DMS53 treated with DMSO at 0.1 percent for 48 hours (cell line): ENCODE measurements around the gene LYPLAL1.

Experiments
- DNase-seq: peaks from one replicate; lab custom pipeline; 2025; ENCODE audit not compliant: unreplicated experiment; lab: John Stamatoyannopoulos, UW

Gene LYPLAL1

DNA sequence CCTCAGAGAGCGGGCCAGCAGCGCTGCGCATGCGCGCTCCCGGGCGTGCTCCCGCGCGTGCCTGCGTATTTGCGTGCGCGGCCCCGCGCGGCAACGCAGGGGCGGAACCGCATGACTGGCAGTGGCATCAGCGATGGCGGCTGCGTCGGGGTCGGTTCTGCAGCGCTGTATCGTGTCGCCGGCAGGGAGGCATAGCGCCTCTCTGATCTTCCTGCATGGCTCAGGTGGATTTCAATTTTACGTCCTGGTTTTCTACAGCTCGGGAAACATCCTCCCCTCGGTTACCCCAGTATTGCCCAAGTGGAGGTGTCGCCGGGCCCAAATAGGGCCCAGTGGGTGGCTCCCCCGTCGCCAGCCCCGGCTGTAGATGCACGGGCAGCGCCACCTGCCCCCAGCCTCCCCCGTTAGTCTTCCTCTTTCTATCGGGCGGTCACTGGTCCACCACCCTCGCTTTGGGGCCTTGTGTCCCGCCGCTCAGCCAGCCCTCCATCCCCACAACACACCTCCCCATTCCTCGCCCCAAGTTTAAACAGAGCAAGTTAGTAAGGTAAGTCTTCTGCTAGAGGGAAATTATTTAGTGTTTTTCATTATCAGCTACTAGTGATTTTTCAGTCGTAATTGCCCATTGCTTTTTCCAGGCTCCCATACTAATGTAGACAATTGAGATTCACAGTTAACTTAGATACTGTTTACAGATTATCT, at the start of gene LYPLAL1:
Gene LYPLAL1 (plus strand): TSS at position 121 of the 702 bp plus-strand sequence. CDS start 13 bp downstream, at position 134.
- DNase-seq, result peak; percentile 91

DNA sequence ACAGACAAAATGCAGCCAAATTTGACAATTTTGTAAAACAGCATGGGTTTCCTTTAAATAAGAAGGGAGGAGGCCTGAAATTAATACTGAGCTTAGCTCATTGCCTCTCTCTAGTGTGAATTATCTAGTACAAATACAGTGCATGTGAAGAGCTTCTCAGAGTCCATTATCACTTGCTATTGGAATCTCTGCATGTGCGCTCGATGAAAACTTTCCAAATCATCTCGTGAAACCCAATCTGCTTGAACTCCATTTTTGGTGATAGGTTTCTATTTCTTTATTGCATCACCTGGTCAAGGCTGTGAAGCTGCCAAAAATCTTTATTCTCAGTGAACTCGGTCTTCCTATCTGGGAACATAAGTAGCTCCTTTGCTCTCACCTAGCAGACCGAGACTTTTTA, 49.5 kb upstream of the LYPLAL1 start:
- DNase-seq, result no peak

DNA sequence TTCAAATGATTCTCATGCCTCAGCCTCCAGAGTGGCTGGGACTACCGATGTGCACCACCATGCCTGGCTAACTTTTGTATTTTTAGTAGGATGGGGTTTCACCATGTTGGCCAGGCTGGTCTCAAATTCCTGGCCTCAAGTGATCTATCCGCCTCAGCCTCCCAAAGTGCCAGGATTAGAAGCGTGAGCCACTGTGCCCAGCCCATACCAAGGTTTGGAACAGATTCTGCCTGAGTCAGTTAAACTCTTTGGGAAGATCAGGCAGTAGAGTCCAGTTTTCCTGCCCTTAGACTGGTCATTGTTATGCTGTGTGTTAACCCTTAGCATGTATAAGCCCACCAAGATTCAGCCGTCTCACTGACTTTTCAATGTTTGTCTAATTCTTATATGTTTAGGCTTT, 48.3 kb upstream of the LYPLAL1 start:
- no peak for DNase-seq

DNA sequence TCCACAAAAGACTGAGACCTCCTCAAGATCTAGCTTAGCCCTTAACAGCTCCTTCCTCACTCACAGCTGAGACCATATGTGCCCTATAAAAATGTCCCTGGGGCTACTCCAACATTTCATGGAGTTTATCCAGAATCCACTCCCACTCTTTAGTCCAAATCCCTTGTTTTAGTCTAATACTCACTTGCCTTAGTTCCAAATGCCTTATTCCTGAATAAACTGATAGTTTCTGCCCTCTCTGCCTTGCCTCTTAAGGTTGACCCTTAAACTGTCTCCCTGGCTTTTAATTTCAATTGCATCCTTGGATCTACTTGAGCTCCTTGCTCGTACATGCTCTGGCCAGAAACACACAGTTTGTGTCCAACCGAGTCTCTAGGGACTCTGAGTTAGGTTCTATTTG, 47.3 kb upstream of the LYPLAL1 start:
- DNase-seq, result no peak

DNA sequence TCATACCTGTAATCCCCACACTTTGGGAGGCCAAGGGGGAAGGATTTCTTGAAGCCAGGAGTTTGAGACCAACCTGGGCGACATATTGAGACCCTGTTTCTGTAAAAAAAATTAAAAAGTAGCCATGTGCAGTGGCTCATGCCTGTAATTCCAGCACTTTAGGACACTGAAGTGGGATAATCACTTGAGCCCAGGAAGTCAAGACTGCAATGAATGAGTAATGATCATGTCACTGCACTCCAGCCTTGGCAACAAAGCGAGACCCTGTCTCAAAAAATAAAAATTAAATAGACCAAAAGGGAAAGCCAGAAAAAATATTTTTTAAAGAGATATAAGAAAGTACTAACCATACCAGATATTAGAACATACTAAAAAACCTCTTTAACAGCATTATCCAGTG, 44.7 kb upstream of the LYPLAL1 start:
- DNase-seq, result no peak

DNA sequence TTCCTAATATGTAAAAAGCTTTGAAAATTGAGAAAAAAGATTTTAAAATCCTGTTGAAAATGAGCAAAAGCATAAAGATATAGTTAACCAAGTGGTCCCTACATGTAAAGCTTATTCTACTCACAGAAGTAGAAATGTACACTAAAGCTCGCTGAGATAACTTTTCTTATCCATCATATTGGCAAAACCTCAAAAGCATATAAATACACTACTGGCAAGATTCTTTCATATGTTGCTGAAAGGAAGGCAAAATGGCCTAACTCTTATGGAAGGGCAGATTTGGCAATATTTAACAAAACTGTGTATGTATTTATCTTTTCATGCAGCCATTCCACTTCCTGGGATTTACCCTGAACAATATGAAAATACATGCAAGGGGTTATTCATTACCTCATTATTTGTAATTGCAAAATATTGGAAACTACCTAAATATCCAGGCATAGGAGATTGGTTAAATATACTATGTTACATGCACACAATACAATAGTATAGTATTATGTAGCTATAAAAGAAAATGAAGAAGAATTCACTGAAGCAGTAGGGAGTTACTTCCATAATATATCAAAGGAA, 43.2 kb upstream of the LYPLAL1 start:
- no peak for DNase-seq

DNA sequence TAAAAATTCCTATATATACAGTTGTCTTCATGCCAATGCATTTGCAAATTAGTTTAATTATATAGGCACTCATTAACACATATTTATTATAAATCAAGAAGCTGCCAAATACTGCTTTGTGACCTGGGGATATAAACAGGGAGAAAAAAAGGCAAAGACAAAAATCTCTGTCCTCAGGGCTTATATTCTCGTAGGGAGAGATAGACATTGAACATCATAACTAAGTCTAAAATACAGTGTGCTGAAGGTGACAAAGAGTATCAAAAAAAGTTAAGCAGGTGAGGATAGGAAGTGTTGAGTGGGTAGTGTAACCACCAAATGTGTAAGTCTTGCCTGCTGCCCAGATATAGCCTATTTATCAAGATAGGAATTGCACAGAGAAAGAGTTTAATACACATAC, 40.7 kb upstream of the LYPLAL1 start:
- DNase-seq, result no peak

DNA sequence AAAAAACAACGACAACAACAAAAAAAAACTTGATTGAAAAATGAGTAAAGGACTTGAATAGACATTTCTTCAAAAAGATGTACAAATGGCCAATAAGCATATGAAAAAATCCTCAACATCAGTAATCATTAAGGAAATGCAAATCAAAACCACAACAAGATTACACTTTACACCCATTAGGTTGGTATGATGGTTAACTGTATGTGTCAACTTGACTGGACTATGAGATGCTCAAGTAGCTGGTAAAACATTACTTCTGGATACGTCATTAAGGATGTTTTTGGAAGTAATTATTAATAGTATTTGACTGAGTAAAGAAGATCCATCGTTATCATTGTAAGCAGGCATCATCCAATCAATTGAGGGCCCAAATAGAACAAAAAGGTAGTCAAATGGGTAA, 34.9 kb upstream of the LYPLAL1 start:
- no peak for DNase-seq

DNA sequence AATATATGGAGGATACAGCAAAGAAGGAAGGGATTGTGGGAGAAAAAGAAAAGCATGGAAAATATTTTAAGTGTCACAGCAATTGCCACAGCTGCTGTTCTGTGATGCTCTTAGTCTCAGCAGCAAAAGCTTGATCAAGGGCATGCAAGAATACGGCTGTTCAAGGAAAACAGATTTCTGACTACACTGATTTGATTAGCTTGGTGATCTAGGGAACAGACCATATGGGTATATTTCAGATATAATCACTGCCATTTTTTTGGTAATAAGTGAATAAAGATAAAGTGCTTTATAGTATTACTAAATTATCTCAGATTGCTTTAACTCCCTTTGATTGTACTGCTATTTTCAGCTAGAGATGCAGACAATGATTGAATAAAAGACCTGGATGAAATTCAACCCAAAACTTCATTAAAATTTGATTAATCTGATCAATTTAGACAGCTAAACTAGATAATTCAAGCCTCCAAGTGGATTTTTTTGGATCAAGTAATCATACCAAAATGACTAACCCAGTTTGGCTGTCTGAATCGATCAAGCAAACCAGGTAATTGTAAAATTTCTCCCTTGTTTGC, 33.3 kb upstream of the LYPLAL1 start:
- no peak for DNase-seq

DNA sequence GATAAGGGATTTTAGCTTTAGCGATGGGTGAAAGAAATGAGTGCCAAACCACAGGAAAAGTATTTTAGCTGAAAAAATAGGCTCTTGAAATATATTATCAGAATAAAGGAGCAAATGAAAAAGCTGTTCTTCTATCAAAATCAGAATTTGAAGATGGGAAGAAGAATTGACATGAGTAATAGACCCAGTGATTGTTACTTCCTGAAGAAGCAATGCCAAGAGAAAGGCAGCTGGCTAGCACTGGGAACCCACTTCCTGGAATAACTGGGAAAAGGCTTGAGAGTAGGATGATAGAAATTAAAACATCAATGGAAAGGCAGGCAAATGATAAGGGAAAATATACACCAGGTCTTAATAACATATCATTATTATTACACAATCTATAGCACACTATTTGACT, 29.9 kb upstream of the LYPLAL1 start:
- DNase-seq, result no peak

DNA sequence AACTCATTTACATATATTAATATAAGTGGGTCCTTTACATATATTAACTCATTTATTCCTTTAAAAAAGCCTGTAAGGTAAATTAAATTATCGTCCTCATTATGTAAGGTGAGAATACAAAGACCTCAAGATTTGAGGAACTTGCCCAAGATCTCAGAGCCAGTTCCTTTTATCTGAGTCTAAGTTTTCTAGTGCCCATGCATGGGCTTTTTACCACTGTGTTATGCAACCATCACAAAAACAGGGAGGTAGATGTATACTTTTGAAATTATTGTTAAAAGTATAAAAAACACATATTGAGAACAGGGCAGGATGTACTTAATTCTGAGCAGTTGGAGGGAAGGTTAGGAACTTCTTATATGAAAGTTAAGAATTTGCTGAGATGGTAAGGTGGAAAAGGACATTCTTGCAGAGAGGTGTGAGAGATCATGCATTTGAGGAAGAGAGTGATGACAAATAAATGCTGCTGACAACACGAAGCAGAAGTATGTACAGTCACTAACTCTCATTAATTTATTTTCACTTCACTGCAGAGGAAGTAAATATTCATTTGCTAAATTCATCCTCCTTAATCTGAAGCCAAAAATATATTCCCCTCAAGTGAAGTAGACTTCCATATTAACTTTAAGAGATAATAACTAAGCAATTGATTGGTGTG, 28.9 kb upstream of the LYPLAL1 start:
- no peak for DNase-seq

DNA sequence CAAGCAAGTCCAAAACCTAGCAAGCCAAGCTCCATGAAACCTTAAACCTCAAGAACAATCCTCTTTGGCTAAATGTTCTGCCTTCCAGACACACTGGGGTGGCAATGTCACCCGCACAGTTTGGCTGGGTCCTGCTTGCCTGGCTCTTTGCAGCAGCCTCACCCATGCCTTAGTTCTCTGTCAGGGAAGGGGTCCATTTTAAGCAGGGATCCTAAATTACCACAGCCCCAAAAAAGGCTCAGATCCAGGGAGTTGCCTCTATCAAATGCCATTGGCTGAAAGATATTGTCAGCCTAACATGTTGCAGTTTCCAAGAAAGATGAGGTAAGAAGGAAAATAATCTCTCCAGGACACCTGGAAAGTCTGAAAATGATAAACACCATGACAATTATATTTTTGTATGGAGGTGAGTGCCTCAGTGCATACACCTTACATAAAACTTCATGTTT, 26.1 kb upstream of the LYPLAL1 start:
- no peak for DNase-seq

DNA sequence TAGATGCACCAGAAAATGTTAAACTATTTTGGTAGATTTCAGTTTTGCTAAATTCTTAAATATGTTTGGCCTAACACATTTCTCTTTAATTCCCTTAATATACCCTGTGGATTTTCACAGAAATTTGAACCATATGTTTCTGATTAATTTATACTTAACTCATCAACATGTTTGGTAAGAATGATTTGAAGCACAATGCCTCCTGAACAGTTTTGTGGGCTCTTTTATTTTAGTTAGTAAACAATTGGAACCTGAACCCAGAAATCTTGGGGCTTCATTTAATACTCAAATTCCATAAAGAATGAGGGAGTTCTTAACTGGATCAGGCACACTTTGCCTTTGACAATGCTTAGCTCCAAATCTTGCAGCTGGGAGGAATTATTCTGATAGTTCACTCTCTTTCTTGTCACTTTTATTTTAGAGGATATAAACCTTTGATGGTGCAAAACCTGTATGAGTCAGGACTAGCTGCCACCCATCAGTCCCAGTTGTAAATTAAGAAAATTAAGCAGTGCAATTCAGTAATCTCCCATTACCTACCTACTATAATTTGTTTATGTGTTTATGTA, 24.6 kb upstream of the LYPLAL1 start:
- DNase-seq, result no peak

DNA sequence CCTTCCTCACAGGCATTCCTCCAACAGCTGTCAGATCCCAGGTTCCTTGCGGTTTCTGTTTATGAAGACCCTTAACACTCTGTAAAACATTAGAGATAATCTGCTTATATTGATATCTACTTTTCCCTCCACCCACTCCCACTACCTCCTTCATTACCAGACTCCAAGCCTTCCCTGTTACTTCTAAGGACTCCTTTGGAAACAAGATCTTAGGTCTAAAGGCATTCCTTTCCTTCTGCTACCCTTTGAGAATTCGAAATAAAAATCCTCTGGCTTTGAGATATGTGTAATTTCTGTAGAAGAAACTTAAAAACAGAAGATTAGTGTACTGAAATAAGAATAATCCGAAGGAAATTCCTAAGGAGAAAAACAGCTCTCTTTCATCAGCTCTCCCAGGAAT, 23.7 kb upstream of the LYPLAL1 start:
- no peak for DNase-seq

DNA sequence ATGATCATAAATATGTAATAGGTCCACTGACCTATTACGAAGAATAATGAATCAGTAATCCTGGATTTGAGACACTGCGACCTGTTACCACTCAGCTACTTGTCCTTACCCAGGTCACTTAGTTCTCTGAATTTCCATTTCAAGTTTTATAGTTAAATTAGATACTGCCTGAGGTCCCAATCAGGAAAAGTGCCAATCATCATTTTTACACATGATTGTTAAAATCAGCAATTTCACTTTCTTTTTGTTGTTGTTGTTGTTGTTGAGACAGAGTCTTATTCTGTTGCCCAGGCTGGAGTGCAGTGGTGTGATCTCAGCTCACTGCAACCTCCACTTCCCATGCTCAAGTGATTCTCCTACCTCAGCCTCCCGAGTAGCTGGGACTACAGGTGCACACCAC, 22.8 kb upstream of the LYPLAL1 start:
- no peak for DNase-seq

DNA sequence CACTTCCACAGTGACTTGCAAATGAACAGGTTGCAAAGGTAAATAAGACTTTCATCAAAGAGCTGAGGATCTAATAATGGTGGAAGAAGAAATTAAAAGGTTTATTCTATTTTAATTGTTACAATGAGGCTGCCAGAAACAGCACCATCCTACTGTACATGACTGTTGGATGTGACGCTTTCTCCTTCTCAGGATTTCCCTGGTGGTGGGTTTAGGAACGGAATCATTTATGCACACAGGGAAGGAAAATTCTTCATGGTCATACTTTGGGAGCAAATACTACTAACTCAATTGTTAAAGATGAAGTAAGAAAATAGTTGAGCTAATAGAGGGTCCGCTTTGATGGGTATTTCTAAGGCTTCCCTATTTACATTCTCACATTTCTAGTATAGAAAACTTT, 22.2 kb upstream of the LYPLAL1 start:
- no peak for DNase-seq

DNA sequence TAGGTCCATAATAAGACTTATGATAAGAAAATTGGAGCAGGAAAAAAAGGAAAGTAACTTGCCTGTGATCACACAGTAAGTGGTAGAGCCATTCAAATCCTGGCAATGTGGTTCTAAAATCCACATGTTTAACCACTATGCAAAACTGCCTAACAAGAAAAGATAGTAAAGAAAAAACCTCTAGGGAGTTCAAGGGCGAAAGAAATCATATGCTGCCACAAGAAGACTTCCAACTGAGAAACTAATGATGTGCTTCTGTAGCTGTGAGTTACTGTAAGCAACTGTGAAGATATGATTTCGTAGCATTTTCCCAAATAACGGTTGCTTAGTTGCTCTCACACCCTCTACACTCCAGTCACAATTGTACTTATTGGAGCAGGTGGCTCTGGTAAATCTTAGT, 20.9 kb upstream of the LYPLAL1 start:
- no peak for DNase-seq

DNA sequence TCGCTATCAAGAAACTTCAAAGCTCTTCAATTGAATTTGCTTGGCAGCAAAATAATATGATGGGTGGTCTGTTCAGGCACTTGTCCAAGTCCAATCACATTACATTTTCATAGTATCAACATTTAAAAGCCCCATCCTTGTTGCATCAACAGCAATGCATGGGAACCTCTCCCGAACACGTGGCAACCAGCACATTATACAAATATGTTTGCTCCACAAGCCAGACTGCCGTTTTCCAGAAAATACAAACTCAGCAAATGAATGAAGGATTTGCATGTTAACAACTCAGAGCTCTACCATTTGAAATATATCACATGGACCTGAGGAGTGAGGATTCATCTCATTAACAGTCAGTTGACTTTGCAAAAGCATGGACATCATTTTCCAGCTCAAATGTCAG, 20.0 kb upstream of the LYPLAL1 start:
- DNase-seq, result no peak

DNA sequence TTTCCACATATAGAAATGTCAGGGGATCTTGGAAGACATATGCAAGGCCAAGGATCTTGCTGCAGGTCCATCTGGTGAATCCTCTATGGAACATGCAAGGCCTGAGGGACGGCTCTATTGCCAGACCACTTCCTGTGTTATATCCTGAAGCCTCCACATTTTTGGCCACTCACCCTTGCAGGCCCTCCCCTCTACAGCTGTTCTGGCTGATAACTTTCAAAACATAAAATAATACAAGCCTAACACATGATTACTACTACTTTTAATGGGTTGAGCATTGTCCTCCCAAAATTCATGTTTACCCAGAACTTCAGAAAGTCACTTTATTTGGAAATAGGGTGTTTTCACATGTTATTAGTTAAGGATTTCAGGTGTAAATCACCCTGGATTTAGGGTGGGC, 18.5 kb upstream of the LYPLAL1 start:
- DNase-seq, result no peak

DNA sequence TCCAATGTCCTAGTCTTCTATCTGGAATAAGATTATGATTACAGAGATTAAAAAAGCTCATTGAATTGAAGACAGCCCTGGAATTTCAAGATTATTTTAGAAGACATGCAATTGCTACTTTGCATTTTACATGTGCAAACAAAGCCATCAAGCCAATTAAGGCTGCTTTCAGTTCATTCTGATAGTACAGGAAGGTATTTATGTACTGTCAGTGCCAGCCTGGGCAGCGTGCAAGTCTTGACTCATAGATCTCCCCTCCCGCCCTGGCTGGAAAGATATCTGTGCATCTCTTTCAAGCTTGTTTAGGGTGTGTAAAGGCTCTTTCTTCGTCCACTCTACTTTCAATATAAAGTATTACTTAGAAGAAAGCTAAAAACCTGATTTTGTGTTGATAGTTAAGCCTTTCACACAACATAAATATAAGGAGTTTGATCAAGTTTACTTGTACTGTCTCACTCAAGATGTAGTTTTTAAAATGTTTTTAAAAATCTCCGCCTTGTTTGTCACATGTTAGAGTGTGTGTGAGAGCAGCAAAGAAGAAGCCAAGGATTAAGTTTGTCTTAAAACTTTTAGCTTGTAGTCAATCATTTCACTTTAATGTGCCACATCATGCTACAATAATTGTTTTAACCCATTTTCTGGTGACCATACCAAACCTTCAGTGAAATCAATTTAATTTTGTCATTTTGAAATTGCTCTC, 13.6 kb upstream of the LYPLAL1 start:
- no peak for DNase-seq

DNA sequence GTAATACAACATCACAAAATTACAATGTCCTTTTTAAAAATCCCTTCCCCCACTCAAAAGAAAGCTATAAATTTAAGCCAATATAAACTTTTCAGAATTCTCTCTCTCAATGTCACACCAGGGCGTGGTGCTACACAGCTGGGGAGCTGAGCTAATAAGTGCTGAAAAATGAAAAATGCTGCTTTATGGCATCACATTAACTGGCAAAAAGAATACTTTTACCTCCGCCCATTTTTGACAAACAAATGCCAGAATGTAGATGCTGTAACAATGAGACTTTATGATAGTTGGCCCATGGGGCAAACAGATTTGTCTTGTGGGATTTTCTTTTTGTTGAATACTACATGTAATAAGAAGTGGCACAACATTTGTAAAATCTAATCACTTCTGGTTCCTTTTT, 12.7 kb upstream of the LYPLAL1 start:
- no peak for DNase-seq
